Adipocyte (in vitro differentiated cells): ENCODE data around the gene STK16.

Experiments
- DNase-seq: peaks from one replicate; pipeline ENCODE4 v3.0.0-alpha.2; 2015; ENCODE audit warnings: low read depth
- H3K27me3 ChIP-seq: replicated peaks from 2 replicates; pipeline ENCODE4 v1.7.0; 2013; ENCODE audit warnings: mild to moderate bottlenecking, low read length, moderate library complexity; ENCODE audit not compliant: control insufficient read depth, insufficient read depth
- H3K36me3 ChIP-seq: 2 replicates; pipeline ENCODE4 v1.7.0; 2013; ENCODE audit warnings: low read length, mild to moderate bottlenecking, moderate library complexity; ENCODE audit not compliant: control insufficient read depth, insufficient read depth, severe bottlenecking
- H3K4me1 ChIP-seq: 2 replicates; pipeline ENCODE4 v1.7.0; 2013; ENCODE audit warnings: mild to moderate bottlenecking, low read length, moderate library complexity; ENCODE audit not compliant: control insufficient read depth, insufficient read depth
- H3K4me3 ChIP-seq: 2 replicates; pipeline ENCODE4 v1.7.0; 2013; ENCODE audit warnings: mild to moderate bottlenecking, low read length, moderate library complexity
- H3K9ac ChIP-seq: 2 replicates; pipeline ENCODE4 v1.7.0; 2013; ENCODE audit warnings: mild to moderate bottlenecking, low read length, moderate library complexity
- H3K9me3 ChIP-seq: 2 replicates; pipeline ENCODE4 v1.7.0; 2013; ENCODE audit warnings: mild to moderate bottlenecking, low read length, moderate library complexity; ENCODE audit not compliant: control insufficient read depth

The STK16 gene

DNA sequence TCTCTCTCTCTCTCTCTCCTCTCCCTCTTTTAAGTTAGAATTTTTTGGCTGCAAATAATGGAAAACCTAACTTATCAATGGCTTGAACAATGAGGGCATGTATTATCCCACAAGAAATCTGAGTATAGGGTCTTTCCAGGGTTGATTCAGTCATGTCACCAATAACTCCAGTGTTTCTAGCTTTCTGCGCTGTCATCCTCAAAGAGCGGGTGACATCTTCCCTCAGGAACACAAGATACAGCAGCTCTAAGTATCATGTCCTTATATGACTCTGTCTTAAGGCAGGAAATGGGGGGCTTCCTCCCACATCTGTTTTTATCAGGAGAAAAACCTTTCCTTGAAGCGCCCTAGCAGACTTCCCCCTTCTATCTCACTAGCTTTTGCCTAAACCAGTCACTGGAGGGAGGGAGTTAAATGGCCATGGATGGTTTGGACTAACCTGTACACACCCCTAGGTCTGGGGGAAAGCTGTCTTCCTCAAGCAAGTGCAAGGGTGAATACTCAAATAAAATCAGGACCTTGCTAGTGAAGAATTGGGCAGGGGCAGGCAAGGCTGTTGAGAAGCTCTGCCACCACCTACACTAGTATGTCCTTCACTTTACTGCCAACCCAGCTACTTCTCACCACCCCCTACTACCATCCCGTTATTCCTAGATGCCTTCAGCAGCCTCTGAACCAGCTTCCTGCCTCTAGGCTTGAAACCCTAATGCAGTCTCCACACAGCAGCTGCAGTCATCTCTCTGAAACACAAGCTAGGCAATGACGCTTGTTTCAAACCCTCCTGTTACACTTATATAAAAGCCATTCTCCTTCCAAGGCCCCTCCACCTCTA is 16.0 kb downstream of the STK16 start:
- Histone ChIP-seq H3K4me1 (peaks cover 5% of the 10 kb centered on the region), H3K4me3 (no peak overlapping the region), H3K36me3 (no peaks in the 10 kb centered on the region), H3K9ac (no peak overlapping the region), H3K27me3 (peaks cover 12% of the 10 kb centered on the region), H3K9me3 (no peaks in the 10 kb centered on the region)
- DNase-seq = no peak

- no peaks in the 10 kb centered on the region for H3K36me3 ChIP-seq
Observed at GRCh38 chr2:219266232-219266631, 21.0 kb downstream of the STK16 start.

GRCh38 chr2:219266886-219267285 is 21.6 kb downstream of the STK16 start:
- Histone ChIP-seq H3K27me3 (peaks cover 5% of the 10 kb centered on the region), H3K4me1 (peaks cover 5% of the 10 kb centered on the region)

More at GRCh38 chr2:219266232-219266631, 21.0 kb downstream of the STK16 start:
- DNase-seq = no peak
- H3K4me3 ChIP-seq = no peak overlapping the region
- peaks cover 9% of the 10 kb centered on the region for H3K27me3 ChIP-seq
- H3K4me1 ChIP-seq = peaks cover 5% of the 10 kb centered on the region
- no peaks in the 10 kb centered on the region for H3K9me3 ChIP-seq
- H3K9ac ChIP-seq = no peak overlapping the region

DNA sequence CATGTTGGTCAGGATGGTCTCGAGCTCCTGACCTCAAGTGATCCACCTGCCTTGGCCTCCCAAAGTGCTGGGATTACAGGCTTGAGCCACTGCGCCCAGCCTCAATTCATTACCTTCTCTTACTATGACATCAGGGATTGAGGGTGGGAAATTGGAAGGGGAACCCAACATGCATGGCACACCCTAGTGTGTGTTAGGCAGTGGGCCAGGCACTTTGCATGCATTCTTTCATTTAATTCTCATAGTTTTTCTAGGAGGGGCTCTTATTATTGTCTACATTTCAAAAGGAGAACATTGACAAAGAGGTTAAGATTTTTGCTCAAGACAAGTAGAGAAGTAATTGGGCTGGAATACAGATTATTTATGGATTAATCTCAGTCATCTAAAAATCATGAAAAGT is 23.0 kb downstream of the STK16 start:
- no peak for DNase-seq
- H3K4me1 ChIP-seq = peaks cover 5% of the 10 kb centered on the region
- H3K27me3 ChIP-seq = peaks cover 5% of the 10 kb centered on the region
- no peak overlapping the region for H3K9ac ChIP-seq
- no peaks in the 10 kb centered on the region for H3K36me3 ChIP-seq
- H3K4me3 ChIP-seq = no peak overlapping the region
- no peaks in the 10 kb centered on the region for H3K9me3 ChIP-seq

More at GRCh38 chr2:219266886-219267285, 21.6 kb downstream of the STK16 start:
- Histone ChIP-seq H3K4me3 (no peak overlapping the region), H3K36me3 (no peaks in the 10 kb centered on the region), H3K9me3 (no peaks in the 10 kb centered on the region), H3K9ac (no peak overlapping the region)
- DNase-seq = no peak

DNA sequence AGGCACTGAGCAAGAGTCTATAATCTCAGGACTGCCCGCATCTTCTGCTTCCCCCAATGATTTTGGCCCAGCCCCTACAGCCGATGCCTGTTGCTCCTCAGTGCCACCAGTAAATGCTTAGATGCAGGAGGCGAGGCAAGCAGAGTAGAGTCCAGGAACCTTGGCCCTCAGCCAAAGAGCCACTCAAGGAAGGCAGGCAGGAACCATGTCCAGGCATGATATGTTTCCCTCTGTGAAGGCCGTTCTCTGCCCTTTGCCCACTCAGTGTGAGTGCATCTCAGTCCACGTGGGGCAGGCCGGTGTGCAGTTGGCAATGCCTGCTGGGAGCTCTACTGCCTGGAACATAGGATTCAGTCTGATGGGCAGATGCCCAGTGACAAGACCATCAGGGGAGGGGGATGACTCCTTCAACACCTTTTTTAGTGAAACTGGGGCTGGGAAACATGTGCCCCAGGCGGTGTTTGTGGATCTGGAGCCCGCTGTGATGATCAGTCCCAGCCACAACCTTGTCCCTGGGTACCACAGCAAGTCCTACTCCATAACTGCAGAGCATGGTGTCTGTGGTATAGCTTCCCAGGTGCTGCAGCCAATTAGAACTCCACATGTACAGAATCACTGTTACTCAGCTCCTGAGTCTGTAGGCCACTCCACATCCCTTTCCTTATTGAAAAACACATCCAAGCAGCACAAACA is 24.2 kb downstream of the STK16 start:
- DNase-seq = no peak
- Histone ChIP-seq H3K4me1 (peaks cover 8% of the 10 kb centered on the region), H3K27me3 (peaks cover 5% of the 10 kb centered on the region), H3K9ac (no peak overlapping the region), H3K36me3 (no peaks in the 10 kb centered on the region), H3K9me3 (no peaks in the 10 kb centered on the region), H3K4me3 (no peak overlapping the region)

GRCh38 chr2:219270055-219270372 is 24.7 kb downstream of the STK16 start:
- Histone ChIP-seq H3K4me3 (no peak overlapping the region), H3K9ac (no peak overlapping the region), H3K4me1 (peaks cover 13% of the 10 kb centered on the region), H3K9me3 (no peaks in the 10 kb centered on the region), H3K27me3 (peaks cover 5% of the 10 kb centered on the region), H3K36me3 (no peaks in the 10 kb centered on the region)
- no peak for DNase-seq

GRCh38 chr2:219271021-219271420 is 25.7 kb downstream of the STK16 start:
- no peak for DNase-seq
- Histone ChIP-seq H3K4me1 (peaks cover 15% of the 10 kb centered on the region), H3K36me3 (no peaks in the 10 kb centered on the region), H3K4me3 (no peak overlapping the region), H3K27me3 (no peaks in the 10 kb centered on the region), H3K9ac (no peak overlapping the region), H3K9me3 (no peaks in the 10 kb centered on the region)

DNA sequence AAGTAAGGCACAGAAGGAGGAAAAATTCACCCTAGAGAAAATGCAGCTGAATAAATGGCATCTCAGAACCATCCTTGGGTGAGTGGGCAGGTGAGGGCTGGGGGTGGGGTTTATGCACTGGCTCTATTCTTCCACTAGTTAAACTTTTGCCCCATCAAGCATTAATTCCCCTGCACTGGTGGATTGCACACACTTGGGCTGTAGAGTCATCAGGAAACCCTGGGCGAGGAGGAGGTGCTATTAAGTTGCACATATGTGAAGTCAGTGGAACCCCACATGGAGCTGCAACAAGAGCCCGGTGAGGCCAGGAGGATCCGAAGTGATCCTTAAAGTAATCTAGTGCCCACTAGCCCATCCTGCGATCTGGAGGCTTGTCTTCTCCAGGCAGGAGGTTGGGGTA is 27.1 kb downstream of the STK16 start:
- Histone ChIP-seq H3K4me3 (no peak overlapping the region), H3K9ac (no peak overlapping the region), H3K4me1 (peaks cover 15% of the 10 kb centered on the region), H3K9me3 (no peaks in the 10 kb centered on the region), H3K27me3 (no peaks in the 10 kb centered on the region), H3K36me3 (no peaks in the 10 kb centered on the region)
- DNase-seq = no peak

DNA sequence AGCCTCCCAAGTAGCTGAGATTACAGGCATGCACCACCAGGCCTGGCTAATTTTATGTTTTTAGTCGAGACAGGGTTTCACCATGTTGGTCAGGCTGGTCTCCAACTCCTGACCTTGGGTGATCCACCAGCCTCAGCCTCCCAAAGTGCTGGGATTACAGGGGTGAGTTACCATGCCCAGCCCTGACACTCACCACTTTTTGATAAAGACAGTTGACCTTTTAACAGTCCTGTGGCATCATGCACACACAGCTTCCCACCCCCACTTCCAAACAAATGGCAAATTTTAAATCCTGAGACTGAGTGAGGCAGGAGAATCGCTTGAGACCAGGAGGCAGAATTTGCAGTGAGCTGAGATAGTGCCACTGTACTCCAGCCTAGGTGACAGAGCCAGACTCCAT is 27.7 kb downstream of the STK16 start:
- no peak overlapping the region for H3K9ac ChIP-seq
- no peaks in the 10 kb centered on the region for H3K36me3 ChIP-seq
- no peak overlapping the region for H3K4me3 ChIP-seq
- peaks cover 18% of the 10 kb centered on the region for H3K4me1 ChIP-seq
- no peak for DNase-seq
- no peaks in the 10 kb centered on the region for H3K9me3 ChIP-seq
- no peaks in the 10 kb centered on the region for H3K27me3 ChIP-seq

DNA sequence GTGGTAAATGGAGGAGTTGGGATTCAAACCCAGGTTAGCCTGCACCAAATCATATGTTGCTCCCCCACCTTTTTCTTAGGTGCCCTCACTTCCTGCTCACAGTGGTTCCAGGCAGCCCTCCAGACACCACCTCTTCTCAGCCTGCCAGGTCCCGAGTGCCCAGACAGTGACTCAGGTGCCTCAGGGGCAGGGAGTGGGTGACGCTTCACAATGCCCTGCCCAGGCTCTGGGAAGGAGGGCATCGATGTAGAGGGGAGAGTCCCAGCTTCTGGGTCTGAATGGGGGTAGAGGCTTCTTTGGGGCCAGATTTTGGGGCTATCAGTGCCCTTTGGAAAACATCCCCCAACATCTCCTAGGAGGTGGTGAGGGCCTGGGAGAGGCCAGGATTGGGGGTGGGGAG is 28.7 kb downstream of the STK16 start:
- H3K4me1 ChIP-seq = peaks cover 27% of the 10 kb centered on the region
- no peak overlapping the region for H3K4me3 ChIP-seq
- no peaks in the 10 kb centered on the region for H3K27me3 ChIP-seq
- H3K36me3 ChIP-seq = no peaks in the 10 kb centered on the region
- no peak for DNase-seq
- H3K9ac ChIP-seq = no peak overlapping the region
- H3K9me3 ChIP-seq = no peaks in the 10 kb centered on the region

GRCh38 chr2:219274361-219274921 is 29.2 kb downstream of the STK16 start:
- H3K4me1 ChIP-seq = peaks cover 27% of the 10 kb centered on the region
- peak; percentile 88 for DNase-seq
- H3K36me3 ChIP-seq = no peaks in the 10 kb centered on the region
- no peaks in the 10 kb centered on the region for H3K27me3 ChIP-seq
- H3K4me3 ChIP-seq = no peak overlapping the region
- no peaks in the 10 kb centered on the region for H3K9me3 ChIP-seq
- no peak overlapping the region for H3K9ac ChIP-seq
